WERI-Rb-1 (cell line): ENCODE data around the gene METRN.

ENCODE experiments used
- DNase-seq: peaks from one replicate; pipeline ENCODE4 v3.0.0-alpha.2; 2020
- H3K27ac ChIP-seq: fragments of 250-450 bp; sonication (Bioruptor Pico); 2 replicates; pipeline ENCODE4 v1.5.1; 2020; ENCODE audit warnings: mild to moderate bottlenecking, moderate library complexity
- H3K27me3 ChIP-seq: fragments of 250-450 bp; sonication (Bioruptor Pico); 2 replicates; pipeline ENCODE4 v1.5.1; 2021; ENCODE audit warnings: mild to moderate bottlenecking, low read depth, moderate library complexity; ENCODE audit not compliant: insufficient read depth, severe bottlenecking
- H3K36me3 ChIP-seq: fragments of 250-450 bp; sonication (Bioruptor Pico); 2 replicates; pipeline ENCODE4 v1.5.1; 2020; ENCODE audit warnings: mild to moderate bottlenecking, moderate library complexity
- H3K4me3 ChIP-seq: 2 replicates; pipeline ENCODE4 v1.5.1; 2011; ENCODE audit warnings: low read depth, mild to moderate bottlenecking, control low read depth, low read length
- H3K9me3 ChIP-seq: fragments of 250-450 bp; sonication (Bioruptor Pico); 2 replicates; pipeline ENCODE4 v1.5.1; 2021; ENCODE audit warnings: mild to moderate bottlenecking, moderate library complexity; ENCODE audit not compliant: severe bottlenecking
- CTCF ChIP-seq: IDR thresholded peaks from 2 replicates; pipeline ENCODE4 v1.5.1; 2011; ENCODE audit warnings: low read depth, mild to moderate bottlenecking, control low read depth, inconsistent platforms, low read length

Gene METRN

GRCh38 chr16:746637-747036, 31.7 kb downstream of the METRN start:
- TF ChIP-seq CTCF = no peak
- H3K9me3 ChIP-seq = no peaks in the 10 kb centered on the region
- H3K27me3 ChIP-seq = no peaks in the 10 kb centered on the region
- DNase-seq = no peak
- H3K27ac ChIP-seq = peak overlapping the region; percentile 47
- H3K36me3 ChIP-seq = no peaks in the 10 kb centered on the region
- H3K4me3 ChIP-seq = no peak overlapping the region

- Histone ChIP-seq H3K36me3 (no peaks in the 10 kb centered on the region), H3K27ac (no peak overlapping the region), H3K4me3 (no peak overlapping the region), H3K9me3 (no peaks in the 10 kb centered on the region), H3K27me3 (no peaks in the 10 kb centered on the region)
- TF ChIP-seq CTCF = no peak
- no peak for DNase-seq
Observed at GRCh38 chr16:747978-748746, 33.2 kb downstream of the METRN start.

GRCh38 chr16:749010-749409, 34.1 kb downstream of the METRN start:
- Histone ChIP-seq H3K27me3 (no peaks in the 10 kb centered on the region), H3K27ac (no peak overlapping the region)

GRCh38 chr16:750485-750884, 35.6 kb downstream of the METRN start:
- no peak overlapping the region for H3K4me3 ChIP-seq
- no peak for DNase-seq
- no peaks in the 10 kb centered on the region for H3K9me3 ChIP-seq
- no peak overlapping the region; the same call in 1 of the 2 replicates for H3K27ac ChIP-seq
- no peaks in the 10 kb centered on the region for H3K27me3 ChIP-seq
- TF ChIP-seq CTCF = no peak
- no peaks in the 10 kb centered on the region for H3K36me3 ChIP-seq

More at GRCh38 chr16:749010-749409, 34.1 kb downstream of the METRN start:
- no peak for TF ChIP-seq CTCF
- Histone ChIP-seq H3K9me3 (no peaks in the 10 kb centered on the region), H3K4me3 (no peak overlapping the region), H3K36me3 (no peaks in the 10 kb centered on the region)
- DNase-seq = no peak

GRCh38 chr16:751152-752006, 36.5 kb downstream of the METRN start:
- TF ChIP-seq CTCF = no peak
- Histone ChIP-seq H3K27ac (peak overlapping the region; percentile 83), H3K27me3 (no peaks in the 10 kb centered on the region), H3K9me3 (no peaks in the 10 kb centered on the region), H3K36me3 (no peaks in the 10 kb centered on the region), H3K4me3 (peak overlapping the region; percentile 50)
- peak; percentile 83 for DNase-seq
